ENCODE results near the gene AMBRA1. TPM values are rescaled to one million over a fixed set of nuclear protein-coding genes. Genes with fewer than 3 reads are reported as not detected.

Gene AMBRA1
- polyA plus RNA-seq, 1 of the 3 experiments (the other 2 are of a cell fraction), result 10.4 TPM

GRCh38 chr11:46527591-46528130, 66.2 kb downstream of the AMBRA1 start:
- Histone ChIP-seq H3K27ac (ENCODE audit: low read depth in 2 of 2, low read length in 1 of 2) (no peak overlapping the region), H3K36me3 (replicated peaks in 1 of 2; ENCODE audit: control insufficient read depth in 1 of 2, insufficient read depth in 2 of 2, low read length in 1 of 2) (peaks cover 0 to 4% of the 10 kb centered on the region in 2 experiments), H3K27me3 (ENCODE audit: insufficient read depth) (no peaks in the 10 kb centered on the region), H3K9me3 (no peaks in the 10 kb centered on the region), H3K9ac (no peak overlapping the region), H3F3A (replicated peaks; ENCODE audit: insufficient read depth) (no peaks in the 10 kb centered on the region), H3K9me2 (no peaks in the 10 kb centered on the region), H3K4me2 (no peak overlapping the region), H3K4me1 (ENCODE audit: control insufficient read depth in 1 of 2, insufficient read depth in 2 of 2, low read depth in 1 of 2, low read length in 1 of 2) (peaks cover 0 to 9% of the 10 kb centered on the region in 2 experiments; a peak in 1 of 4 replicates), H2AFZ (ENCODE audit: low read depth) (no peak overlapping the region), H3K79me2 (ENCODE audit: insufficient read depth) (peaks cover 92% of the 10 kb centered on the region), H4K20me1 (ENCODE audit: insufficient read depth) (peaks cover 64% of the 10 kb centered on the region), H3K4me3 (ENCODE audit: low read depth in 2 of 2, low read length in 1 of 2) (no peak overlapping the region)
- POLR2A ChIA-PET, result no interaction called here
- 95% methylated on average over 1 of the region's 1 CpG for WGBS (ENCODE audit: low lambda C conversion rate)
- no peak for TF ChIP-seq YY1 (IDR thresholded peaks at IDR 0.05; ENCODE audit: low read depth)
- TF ChIP-seq CTCF (IDR thresholded peaks at IDR 0.05), result no peak
- no peak for TF ChIP-seq MAX (IDR thresholded peaks at IDR 0.05; ENCODE audit: low read depth)
- TF ChIP-seq MXI1 (IDR thresholded peaks at IDR 0.05; ENCODE audit: low read depth, low read length), result no peak
- TF ChIP-seq SMC3 (IDR thresholded peaks at IDR 0.05; ENCODE audit: low read depth, low read length), result no peak
- no peak for TF ChIP-seq RXRA (IDR thresholded peaks at IDR 0.05; ENCODE audit: borderline replicate concordance, low read depth)
- TF ChIP-seq TCF12 (IDR thresholded peaks at IDR 0.05), result no peak
- no peak for TF ChIP-seq NFIC (IDR thresholded peaks at IDR 0.05; ENCODE audit: borderline replicate concordance)
- TF ChIP-seq JUND (IDR thresholded peaks at IDR 0.05), result no peak
- DNase-seq, result no peak
- CTCF ChIA-PET, result interaction anchor here (1.9 to 2.4 kb wide), 3 partner anchors 12 to 144 kb away, joined by 14 to 36 read pairs (median 19); no protein-coding TSS in a partner anchor

GRCh38 chr11:46526216-46527215, 67.3 kb downstream of the AMBRA1 start:
- H3K79me2 ChIP-seq (ENCODE audit: insufficient read depth), result peaks cover 90% of the 10 kb centered on the region
- no peak overlapping the region for H3K4me3 ChIP-seq (ENCODE audit: low read depth in 2 of 2, low read length in 1 of 2)
- no peak for TF ChIP-seq YY1 (IDR thresholded peaks at IDR 0.05; ENCODE audit: low read depth)
- no peak for TF ChIP-seq TCF12 (IDR thresholded peaks at IDR 0.05)
- no peak for TF ChIP-seq POLR2AphosphoS5 (IDR thresholded peaks at IDR 0.05; ENCODE audit: low read depth, low read length)
- 85% methylated on average over 2 of the region's 2 CpGs for WGBS (ENCODE audit: low lambda C conversion rate)
- H3K9ac ChIP-seq, result no peak overlapping the region
- no peaks in the 10 kb centered on the region for H3K27me3 ChIP-seq (ENCODE audit: insufficient read depth)
- H3K4me2 ChIP-seq, result no peak overlapping the region
- no peaks in the 10 kb centered on the region for H3K9me2 ChIP-seq
- no peak overlapping the region for H3K27ac ChIP-seq (ENCODE audit: low read depth in 2 of 2, low read length in 1 of 2)
- H3K4me1 ChIP-seq (ENCODE audit: control insufficient read depth in 1 of 2, insufficient read depth in 2 of 2, low read depth in 1 of 2, low read length in 1 of 2), result peaks cover 0 to 20% of the 10 kb centered on the region in 2 experiments; a peak in 3 of 4 replicates
- peaks cover 0 to 4% of the 10 kb centered on the region in 2 experiments for H3K36me3 ChIP-seq (replicated peaks in 1 of 2; ENCODE audit: control insufficient read depth in 1 of 2, insufficient read depth in 2 of 2, low read length in 1 of 2)
- no peak for DNase-seq
- CTCF ChIA-PET, result interaction anchor here (0.6 to 2.4 kb wide), 4 partner anchors 9 to 134 kb away, joined by 3 to 14 read pairs (median 4); partner anchors contain the start of gene CHRM4
- POLR2A ChIA-PET, result no interaction called here
- peaks cover 76% of the 10 kb centered on the region for H4K20me1 ChIP-seq (ENCODE audit: insufficient read depth)
- H3F3A ChIP-seq (replicated peaks; ENCODE audit: insufficient read depth), result peaks cover 4% of the 10 kb centered on the region
- no peak overlapping the region for H2AFZ ChIP-seq (ENCODE audit: low read depth)
- no peaks in the 10 kb centered on the region for H3K9me3 ChIP-seq
